NCI-H345 treated with DMSO at 0.1 percent for 48 hours (cell line): ENCODE results near the gene ORAI1.
A peak's percentile ranks its signal among the peaks of the same experiment; 100 is the strongest.
"Not testable (repeated sequence)": the region's sequence is repeated elsewhere in the genome, so short reads cannot be mapped to it uniquely, and the experiment has no call there.

Experiments
- DNase-seq: peaks from one replicate; lab custom pipeline; 2025; ENCODE audit not compliant: unreplicated experiment; lab: John Stamatoyannopoulos, UW

ORAI1 gene

DNA sequence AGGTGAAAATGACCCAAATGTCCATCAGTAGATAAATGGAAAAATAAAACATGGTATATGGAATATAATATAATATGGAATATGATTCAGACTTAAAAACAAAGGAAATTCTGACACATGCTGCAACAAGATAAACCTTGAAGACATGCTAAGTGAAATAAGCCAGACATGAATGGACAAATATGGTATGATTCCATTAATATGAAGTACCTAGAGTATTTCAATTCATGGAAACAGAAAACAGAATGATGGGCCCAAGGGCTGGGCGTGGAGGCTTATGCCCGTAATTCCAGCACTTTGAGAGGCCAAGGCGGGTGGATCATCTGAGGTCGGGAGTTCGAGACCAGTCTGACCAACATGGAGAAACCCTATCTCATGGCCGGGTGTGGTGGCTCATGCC is 22.7 kb upstream of the ORAI1 start:
- no peak for DNase-seq

DNA sequence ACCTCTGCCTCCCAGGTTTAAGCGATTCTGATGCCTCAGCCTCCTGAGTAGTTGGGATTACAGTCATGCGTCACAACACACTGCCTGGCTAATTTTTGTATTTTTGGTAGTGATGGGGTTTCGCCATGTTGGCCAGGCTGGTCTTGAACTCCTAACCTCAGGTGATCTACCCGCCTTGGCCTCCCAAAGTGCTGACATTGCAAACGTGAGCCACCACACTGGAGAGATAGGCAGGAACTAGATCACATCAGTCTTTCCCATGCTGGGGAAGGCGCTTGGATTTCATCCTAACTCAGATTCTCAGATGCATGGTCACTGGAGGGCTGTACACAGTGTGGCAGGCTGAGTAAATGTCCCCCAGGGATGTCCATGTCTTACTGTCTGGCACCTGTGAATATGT is 18.0 kb upstream of the ORAI1 start:
- no peak for DNase-seq

DNA sequence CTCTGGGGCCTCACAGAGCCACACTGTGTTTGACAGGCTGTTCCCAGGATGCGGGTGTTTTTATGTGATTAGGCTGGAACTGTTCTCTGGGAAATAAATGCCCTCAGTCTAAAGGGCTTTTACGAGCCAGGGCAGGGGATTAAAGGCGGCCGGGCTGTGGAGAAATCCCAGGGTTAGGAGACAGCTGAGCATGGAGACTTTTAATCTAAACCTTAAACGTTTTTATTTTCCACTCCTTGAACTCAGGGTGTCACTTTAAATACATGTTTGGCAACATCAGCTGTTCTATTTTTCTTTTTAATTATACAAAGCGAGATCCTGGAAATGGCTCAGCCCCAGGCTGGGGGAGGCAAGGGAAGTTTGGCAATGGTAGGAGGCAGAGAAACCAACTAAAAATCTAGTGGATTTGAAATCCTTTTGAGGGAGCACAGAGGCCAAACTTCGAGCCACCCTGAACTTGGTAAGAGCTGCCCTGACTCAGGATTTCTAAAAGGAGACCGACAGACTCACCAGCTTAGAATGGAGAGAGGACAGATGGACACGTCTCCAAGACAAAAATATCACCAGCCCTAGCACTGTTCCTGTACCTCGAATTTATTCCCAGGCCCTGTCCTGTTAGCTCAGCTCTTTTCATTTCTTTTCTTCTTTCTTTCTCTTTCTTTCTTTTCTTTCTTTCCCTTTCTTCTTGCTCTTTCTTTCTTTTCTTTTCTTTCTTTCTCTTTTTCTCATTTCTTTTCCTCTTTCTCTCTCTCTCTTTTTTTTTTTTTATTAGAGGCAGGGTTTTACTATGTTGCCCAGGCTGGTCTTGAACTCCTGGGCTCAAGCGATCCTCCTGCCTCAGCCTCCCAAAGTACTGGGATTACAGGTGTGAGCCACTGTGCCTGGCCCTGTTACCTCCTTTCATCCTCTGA is 15.8 kb upstream of the ORAI1 start:
- DNase-seq = no peak

DNA sequence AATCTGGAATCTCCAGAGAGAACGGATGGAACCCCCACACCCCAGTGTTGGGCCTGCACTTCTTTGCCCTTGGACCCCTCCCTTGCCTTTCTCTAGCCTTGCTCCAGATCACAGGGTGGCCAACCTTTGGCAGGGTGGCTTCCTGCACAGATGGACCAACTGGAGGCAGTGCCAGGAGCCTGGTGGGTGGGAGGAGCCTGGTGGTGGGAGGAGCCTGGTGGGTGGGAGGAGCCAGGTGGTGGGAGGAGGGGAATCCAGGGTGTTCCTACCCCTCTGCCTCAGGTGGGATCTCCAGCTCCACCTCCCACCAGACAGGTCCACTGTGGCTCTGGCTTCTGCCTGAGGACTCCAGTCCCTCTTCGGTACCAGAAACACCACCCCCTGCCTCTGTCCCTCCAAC is 15.0 kb upstream of the ORAI1 start:
- no peak for DNase-seq

DNA sequence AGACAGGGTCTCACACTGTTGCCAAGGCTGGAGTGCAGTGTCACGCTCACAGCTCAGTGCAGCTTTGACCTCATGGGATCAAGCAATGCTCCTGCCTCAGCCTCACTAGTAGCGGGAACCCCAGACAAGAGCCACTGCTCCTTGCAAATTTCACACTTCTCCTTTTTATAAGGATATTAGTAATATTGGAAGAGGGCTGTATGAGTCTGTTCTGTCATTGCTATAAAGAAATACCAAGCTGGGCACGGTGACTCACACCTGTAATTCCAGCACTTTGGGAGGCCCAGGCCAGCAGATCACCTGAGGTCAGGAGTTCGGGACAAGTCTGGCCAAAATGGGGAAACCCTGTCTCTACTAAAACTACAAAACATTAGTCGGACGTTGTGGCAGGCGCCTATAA is 12.9 kb upstream of the ORAI1 start:
- DNase-seq = no peak

DNA sequence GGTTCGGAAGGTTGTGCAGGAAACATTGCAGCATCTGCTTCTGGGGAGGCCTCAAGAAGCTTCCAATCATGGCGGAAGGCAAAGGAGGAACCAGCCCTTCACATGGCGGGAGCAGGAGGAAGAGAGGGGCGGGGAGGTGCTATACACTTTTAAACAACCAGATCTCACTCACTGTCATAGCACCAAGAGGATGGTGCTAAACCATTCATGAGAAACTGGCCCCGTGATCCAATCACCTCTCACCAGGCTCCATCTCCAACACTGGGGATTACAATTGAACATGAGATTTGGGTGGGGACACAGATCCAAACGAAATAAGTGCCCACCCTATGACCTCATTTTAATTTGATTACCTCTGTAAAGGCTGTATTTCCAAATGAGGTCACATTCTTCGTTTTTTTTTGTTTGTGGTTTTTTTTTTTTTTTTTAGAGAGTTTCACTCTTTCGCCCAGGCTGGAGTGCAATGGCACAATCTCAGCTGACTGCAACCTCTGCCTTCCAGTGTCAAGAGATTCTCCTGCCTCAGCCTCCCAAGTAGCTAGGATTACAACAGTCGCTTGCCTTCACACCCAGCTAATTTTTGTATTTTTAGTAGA is 11.4 kb upstream of the ORAI1 start:
- DNase-seq = no peak

DNA sequence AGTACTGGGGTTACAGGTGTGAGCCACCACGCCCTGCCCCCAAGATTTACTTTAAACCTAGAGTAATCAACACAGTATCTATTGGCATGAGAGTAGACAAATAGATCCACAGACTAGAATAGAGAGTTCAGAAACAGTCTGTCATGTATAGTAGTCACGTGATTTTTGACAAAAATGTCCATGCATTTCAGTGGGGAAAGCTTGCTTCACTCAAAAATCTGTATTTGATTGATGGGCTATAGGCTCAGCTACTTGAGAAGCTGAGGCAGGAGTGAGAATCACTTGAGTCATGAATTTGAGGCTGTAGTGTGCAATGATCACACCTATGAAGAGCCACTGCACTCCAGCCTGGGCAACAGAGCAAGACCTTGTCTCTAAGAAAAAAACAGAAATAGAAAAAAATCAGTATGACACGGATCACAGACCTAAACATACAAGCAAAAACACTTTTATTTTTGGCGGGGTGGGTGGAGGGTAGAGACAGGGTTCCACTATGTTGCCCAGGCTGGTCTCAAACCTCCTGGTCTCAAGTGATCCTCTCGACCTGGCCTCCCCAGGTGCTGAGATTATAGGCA is 7.6 kb upstream of the ORAI1 start:
- DNase-seq = no peak

DNA sequence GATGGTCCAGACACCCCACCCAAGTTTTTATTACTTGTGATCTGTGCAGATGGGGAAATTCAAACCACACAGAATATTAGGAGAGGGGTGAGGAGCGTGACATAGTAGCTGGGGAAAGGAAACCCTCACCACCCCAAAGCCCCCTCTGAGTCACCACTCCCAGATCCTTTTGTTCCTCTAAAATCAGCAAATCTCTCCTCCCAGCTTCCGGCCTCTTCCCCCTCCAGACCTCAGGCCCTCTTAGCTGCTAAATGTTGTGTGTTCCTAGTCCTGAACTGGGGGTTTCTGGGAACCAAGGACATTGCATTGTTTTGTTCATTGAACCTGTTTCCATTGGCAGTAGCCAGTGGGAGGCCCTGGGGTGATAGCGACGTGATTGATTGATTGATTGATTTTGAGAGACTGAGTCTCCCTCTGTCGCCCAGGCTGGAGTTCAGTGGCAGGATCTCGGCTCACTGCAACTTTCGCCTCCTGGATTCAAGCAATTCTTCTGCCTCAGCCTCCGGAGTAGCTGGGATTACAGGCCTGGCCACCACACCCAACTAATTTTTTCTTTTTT is 5.9 kb upstream of the ORAI1 start:
- DNase-seq = no peak

DNA sequence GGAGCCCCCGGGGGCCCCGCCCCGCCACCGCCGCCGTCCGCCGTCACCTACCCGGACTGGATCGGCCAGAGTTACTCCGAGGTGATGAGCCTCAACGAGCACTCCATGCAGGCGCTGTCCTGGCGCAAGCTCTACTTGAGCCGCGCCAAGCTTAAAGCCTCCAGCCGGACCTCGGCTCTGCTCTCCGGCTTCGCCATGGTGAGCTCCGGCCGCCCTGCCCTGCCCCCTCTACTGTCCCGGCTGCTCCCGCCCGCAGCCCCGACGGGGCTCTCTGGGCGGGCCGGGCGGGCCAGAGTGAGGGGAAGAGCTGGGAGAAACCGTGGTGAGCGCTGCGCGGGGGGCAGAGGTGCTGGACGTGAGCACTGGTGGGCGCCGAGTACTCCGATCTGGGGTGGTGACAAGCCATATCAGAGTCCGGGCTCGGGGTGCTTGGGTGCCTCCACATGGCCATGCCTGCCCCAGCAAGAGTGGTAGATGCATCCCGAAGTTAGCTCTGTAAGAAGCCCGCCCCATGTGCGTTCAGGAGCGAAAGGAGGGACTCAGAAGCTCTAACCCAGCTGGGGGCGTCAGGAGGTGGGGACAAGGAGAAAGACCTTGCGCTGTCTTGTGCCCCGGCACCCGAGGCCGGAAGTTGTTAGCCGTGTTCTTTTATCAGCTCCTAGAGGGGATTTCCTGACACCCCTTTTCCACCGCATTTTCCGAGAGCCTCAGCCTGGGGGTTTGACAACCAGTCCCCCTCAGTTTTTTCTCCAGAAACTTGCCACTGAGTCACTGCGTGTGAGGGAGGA is 717 bp downstream of the ORAI1 start:
- DNase-seq = peak; percentile 33

DNA sequence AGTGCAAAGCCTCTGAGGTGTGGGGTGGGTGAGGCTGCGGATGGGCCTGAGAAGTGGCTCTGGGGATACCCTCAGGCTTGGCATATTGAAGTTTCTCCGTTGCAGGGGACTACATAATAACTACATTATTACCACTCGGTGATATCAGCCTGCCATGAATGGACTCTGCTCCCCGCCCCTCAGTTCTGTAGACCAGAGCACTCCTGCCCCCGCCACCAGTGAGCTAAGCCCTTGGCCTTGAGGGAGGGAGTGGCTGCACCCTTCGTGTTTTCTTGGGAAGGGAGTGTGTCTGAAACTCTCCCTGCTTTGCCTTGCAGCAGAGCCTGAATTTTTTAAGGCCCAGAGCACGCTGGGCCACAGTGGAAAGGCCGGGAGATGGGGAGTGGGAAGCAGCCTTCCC is 1.7 kb downstream of the ORAI1 start:
- DNase-seq = no peak

DNA sequence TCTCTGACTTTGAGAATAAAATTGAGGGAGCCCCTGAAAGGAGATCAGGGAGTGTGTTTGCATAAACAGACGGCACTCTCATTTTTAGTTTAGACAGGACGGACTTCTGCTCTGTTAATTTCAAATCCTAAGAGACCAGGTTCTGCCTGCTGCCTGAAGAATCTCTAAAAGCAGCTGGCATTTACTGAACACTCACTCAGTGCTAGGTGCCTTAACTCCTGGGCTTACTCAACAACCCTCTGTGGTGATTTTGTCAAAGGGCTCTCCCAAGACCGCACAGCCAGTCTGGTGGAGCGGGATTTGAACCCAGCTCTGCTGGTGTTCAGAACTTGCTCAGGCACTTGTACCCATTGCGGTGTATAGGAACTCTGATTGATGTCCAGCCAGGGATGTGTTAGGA is 2.2 kb downstream of the ORAI1 start:
- no peak for DNase-seq

DNA sequence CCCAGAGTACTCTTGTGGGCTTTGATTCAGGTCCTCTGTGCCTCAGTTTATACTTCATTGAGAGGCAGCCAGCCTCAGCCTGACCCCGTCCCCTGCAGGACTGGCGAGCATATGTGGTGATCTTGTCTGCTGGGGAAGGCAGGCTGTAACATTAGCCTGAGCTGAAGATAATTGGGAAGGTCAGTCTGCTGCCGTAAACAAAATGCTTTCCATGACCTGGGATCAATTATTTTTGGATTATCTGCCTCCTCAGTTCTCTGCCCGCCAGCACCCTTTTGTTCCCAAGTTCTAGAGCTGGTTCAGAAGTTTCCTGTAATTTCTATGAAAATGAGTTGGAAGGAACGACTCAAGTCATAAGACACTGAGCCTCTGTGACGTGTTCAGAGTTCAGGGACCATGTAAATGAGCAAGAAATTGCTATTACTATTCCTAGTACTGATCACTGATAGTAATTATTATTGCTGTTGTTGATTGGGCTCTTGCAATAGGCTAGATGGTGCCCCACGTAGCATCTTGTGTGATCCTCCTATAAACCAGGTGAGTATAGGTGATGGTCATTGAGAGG is 4.5 kb downstream of the ORAI1 start:
- DNase-seq = no peak

DNA sequence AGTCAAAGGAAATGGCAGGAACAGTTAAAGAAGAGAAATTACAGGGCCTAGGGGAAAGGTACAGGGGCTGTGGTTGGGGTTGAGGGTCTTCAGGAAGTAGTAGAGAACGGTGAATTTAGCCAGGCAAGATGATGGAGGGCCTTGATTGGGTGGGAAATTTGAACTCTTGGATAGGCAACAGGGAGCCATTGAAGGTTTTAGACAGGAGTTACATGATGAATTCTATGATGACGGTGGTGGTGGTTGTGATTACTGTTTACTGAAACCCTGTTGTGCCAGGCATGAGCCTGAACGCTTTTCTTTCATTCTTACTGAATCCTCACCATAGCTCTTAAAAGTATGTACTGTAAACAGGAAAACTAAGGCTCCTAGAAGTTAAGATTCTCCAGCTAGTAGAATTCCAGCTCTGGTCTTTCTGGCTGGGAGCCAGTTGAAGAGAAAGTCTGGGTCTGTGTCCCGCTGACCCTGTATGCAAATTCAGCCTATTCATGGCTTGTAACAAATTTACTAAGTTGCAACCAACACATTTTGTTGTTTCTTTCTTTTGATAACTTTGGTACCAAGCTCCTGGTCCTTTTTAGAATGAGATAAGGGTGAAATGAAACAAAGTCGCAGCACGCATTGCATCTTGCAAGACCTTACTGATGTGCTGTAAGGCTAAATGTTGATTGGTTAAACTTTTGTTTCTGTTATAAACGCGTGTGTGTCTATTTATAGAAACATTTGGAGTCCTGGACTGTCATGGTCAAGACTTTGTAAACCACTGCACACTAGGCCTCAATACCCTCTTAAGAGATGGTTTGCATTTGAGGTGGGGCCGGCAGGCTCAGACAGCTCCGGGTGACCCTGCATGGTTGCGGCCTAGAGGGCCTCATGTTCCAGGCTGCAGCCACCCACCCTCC is 6.0 kb downstream of the ORAI1 start:
- DNase-seq = peak; percentile 10

DNA sequence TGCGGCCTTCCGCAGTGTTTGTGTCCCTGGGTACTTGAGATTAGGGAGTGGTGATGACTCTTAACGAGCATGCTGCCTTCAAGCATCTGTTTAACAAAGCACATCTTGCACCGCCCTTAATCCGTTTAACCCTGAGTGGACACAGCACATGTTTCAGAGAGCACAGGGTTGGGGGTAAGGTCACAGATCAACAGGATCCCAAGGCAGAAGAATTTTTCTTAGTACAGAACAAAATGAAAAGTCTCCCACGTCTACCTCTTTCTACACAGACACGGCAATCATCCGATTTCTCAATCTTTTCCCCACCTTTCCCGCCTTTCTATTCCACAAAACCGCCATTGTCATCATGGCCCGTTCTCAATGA is 7.5 kb downstream of the ORAI1 start:
- DNase-seq = not testable (repeated sequence)

DNA sequence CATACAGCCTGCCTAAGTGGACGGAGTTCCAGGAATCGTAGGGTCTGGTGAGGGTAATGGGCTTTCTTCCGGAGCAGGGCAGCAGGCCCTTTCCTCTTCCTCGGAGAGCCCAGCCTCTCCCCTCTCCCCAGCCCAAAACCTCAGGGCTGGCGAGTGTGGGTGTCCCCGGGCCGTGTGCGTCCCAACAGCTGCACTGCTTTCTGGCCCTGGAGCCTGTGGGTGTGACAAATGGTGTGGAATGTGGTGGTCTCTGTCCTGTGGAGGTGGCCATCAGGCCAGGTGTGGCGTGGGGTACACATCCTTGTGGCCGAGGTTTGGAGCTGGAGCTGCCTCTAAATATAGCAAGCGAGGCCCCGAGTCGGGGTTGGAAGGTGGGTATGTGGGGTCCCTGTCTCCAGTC is 8.5 kb downstream of the ORAI1 start:
- DNase-seq = no peak

DNA sequence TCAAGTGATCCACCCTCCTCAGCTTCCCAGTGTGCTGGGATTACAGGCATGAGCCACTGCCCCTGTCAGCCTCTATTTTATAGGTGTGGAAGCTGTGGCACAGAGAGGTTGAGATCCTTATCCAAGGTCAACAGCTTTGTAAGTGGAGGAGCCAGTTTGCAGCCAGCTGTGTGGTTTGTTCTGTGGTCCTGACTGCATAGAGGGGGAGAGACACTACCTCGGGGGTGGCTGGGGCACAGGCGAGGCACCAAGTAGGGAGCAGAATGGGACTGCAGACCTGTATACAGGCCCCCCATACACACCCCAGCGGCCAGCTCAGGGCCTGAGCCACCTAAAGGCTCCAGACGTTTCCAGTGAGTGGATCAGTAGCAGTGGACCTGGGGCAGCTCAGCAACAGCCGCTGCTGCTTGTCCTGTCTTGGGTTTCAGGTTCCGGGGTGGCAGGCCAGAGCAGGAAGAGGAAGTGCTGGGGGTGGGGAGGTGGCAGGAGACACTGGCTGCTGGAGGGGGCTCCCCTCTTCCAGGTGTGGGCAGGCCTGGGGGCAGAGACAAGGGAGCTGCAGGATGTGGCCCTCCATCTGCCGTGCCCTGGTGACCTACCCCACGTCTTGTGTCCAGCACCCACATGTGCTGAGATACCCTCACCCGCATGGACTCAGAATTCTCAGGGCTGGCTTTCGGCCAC is 11.0 kb downstream of the ORAI1 start:
- DNase-seq = no peak

DNA sequence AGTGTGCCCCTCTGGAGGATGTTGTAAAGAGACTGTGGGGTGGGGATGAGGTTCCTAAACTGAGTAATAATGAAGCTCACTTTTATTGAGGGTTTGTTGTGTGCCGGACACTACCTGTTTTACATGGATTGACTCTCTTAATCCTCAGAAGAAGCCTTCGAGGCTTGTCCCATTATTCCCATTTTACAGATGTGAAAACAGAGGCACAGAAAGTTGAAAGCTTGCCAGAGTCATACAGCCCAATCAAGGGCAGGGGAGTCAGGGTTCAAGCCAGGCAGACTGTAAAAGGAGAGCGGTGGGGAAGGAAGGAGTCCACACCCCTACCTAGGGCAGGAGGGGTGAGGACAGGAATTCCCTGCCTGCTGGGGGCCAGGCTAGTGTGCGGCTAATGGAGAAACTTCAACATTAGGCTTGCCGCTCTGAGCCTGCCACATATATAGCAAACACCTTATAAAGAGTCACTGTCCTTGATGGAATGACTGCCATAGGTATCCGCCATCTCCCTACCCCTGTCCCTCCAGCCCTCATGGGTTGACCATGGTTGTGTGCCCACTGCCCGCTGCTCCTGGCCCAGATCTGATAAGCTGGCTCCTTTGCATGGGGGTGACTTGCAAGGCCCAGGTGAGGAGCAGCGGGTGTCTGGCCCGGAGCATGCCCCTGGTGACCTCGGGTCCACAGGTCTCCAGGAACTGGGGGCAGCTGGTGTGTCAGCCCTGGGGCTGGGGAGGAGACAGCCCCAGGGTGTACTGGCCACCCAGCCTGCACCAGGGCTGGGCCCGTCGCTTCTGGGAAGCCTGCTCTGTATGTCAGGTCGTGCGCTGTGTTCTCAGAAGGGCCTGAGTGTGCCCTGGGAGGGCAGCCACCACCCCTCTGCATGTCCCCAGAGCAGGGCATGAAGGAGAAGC is 12.2 kb downstream of the ORAI1 start:
- DNase-seq = no peak

DNA sequence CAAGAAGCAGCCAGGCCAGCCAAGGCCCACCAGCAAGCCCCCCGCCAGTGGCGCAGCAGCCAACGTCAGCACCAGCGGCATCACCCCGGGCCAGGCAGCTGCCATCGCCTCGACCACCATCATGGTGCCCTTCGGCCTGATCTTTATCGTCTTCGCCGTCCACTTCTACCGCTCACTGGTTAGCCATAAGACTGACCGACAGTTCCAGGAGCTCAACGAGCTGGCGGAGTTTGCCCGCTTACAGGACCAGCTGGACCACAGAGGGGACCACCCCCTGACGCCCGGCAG is 15.0 kb downstream of the ORAI1 start:
- DNase-seq = no peak
